HG03097 (cell line): ENCODE results near the gene PRDX3.

Experiments used
- ATAC-seq: cut with Tn5 transposase; IDR thresholded peaks from one replicate; pipeline ENCODE4 v1.9.1; 2021; ENCODE audit not compliant: unreplicated experiment, low FRiP score

The PRDX3 gene

GRCh38 chr10:119131512-119132240 is 46.9 kb downstream of the PRDX3 start:
- peak; percentile 74 for ATAC-seq

- no peak for ATAC-seq
Measured at GRCh38 chr10:119129721-119130120, 48.9 kb downstream of the PRDX3 start.

GRCh38 chr10:119125942-119126341 is 52.7 kb downstream of the PRDX3 start:
- no peak for ATAC-seq

GRCh38 chr10:119120875-119121274 is 57.7 kb downstream of the PRDX3 start:
- ATAC-seq, result no peak

- ATAC-seq, result peak; percentile 77
Measured at GRCh38 chr10:119120413-119120867, 58.2 kb downstream of the PRDX3 start.

GRCh38 chr10:119119400-119119799 is 59.2 kb downstream of the PRDX3 start:
- no peak for ATAC-seq

GRCh38 chr10:119118231-119118630 is 60.4 kb downstream of the PRDX3 start:
- ATAC-seq, result no peak
